DMS 273 (cell line): Measurements from ENCODE around the gene SOS1.
"Not testable (repeated sequence)": the region's sequence is repeated elsewhere in the genome, so short reads cannot be mapped to it uniquely, and the experiment has no call there.

Experiments
- DNase-seq: peaks from one replicate; lab custom pipeline; 2025; ENCODE audit not compliant: unreplicated experiment; lab: John Stamatoyannopoulos, UW

The SOS1 gene

GRCh38 chr2:39120771-39121522 lies at the start of gene SOS1:
TSS of gene SOS1 (minus strand) at chr2:39121051. CDS start at chr2:39120422, 629 bp downstream.
- DNase-seq, result peak; percentile 98

GRCh38 chr2:39164089-39164488 lies 43.2 kb upstream of the SOS1 start:
- no peak for DNase-seq

- peak; percentile 37 for DNase-seq
These were observed 40.1 kb upstream of the SOS1 start for GRCh38 chr2:39160982-39161381.

- no peak for DNase-seq
These were observed 38.4 kb upstream of the SOS1 start for GRCh38 chr2:39159283-39159682.

- no peak for DNase-seq
These were observed 37.5 kb upstream of the SOS1 start for GRCh38 chr2:39158351-39158750.

- no peak for DNase-seq
These were observed 36.0 kb upstream of the SOS1 start for GRCh38 chr2:39156846-39157245.

- no peak for DNase-seq
These were observed 35.3 kb upstream of the SOS1 start for GRCh38 chr2:39156107-39156506.

GRCh38 chr2:39155573-39155972 lies 34.7 kb upstream of the SOS1 start:
- not testable (repeated sequence) for DNase-seq

GRCh38 chr2:39154944-39155343 lies 34.1 kb upstream of the SOS1 start:
- DNase-seq, result no peak

GRCh38 chr2:39153312-39153711 lies 32.5 kb upstream of the SOS1 start:
- DNase-seq, result no peak

- no peak for DNase-seq
These were observed 31.7 kb upstream of the SOS1 start for GRCh38 chr2:39152504-39152903.

- no peak for DNase-seq
These were observed 30.1 kb upstream of the SOS1 start for GRCh38 chr2:39150890-39151497.

GRCh38 chr2:39150102-39150562 lies 29.3 kb upstream of the SOS1 start:
- no peak for DNase-seq

GRCh38 chr2:39146630-39147029 lies 25.8 kb upstream of the SOS1 start:
- DNase-seq, result no peak

- peak; percentile 60 for DNase-seq
These were observed 25.1 kb upstream of the SOS1 start for GRCh38 chr2:39145906-39146421.

- DNase-seq, result no peak
These were observed 23.6 kb upstream of the SOS1 start for GRCh38 chr2:39144416-39144815.

- DNase-seq, result no peak
These were observed 22.2 kb upstream of the SOS1 start for GRCh38 chr2:39142904-39143605.

GRCh38 chr2:39141334-39142271 lies 20.8 kb upstream of the SOS1 start:
- peak; percentile 73 for DNase-seq

GRCh38 chr2:39140948-39141333 lies 20.1 kb upstream of the SOS1 start:
- not testable (repeated sequence) for DNase-seq

- DNase-seq, result no peak
These were observed 19.5 kb upstream of the SOS1 start for GRCh38 chr2:39140322-39140847.
